WTC11 (cell line): ENCODE results near the gene CEP19.

Experiments used
- ATF6 ChIP-seq: sonication (generic); formaldehyde crosslinking; IDR thresholded peaks from 2 replicates; pipeline ENCODE4 v1.8.1; 2023; ENCODE audit warnings: mild to moderate bottlenecking, missing genetic modification reagents
- FOXJ3 ChIP-seq: sonication (generic); formaldehyde crosslinking; IDR thresholded peaks from 2 replicates; pipeline ENCODE4 v1.9.0; 2021; ENCODE audit warnings: missing genetic modification reagents, mild to moderate bottlenecking, borderline replicate concordance
- TF ChIP-seq, protein P1 (sequence below): sonication (generic); formaldehyde crosslinking; IDR thresholded peaks from 2 replicates; pipeline ENCODE4 v1.8.0; 2022; ENCODE audit warnings: missing genetic modification reagents
- TF ChIP-seq, protein P2 (sequence below): fragments of 200-600 bp; IDR thresholded peaks from 2 replicates; pipeline ENCODE4 v1.8.0; 2022; ENCODE audit warnings: antibody characterized with exemption

GRCh38 chr3:196708467-196708866 lies 3.6 kb downstream of the CEP19 start:
- TF ChIP-seq, protein P1, sequence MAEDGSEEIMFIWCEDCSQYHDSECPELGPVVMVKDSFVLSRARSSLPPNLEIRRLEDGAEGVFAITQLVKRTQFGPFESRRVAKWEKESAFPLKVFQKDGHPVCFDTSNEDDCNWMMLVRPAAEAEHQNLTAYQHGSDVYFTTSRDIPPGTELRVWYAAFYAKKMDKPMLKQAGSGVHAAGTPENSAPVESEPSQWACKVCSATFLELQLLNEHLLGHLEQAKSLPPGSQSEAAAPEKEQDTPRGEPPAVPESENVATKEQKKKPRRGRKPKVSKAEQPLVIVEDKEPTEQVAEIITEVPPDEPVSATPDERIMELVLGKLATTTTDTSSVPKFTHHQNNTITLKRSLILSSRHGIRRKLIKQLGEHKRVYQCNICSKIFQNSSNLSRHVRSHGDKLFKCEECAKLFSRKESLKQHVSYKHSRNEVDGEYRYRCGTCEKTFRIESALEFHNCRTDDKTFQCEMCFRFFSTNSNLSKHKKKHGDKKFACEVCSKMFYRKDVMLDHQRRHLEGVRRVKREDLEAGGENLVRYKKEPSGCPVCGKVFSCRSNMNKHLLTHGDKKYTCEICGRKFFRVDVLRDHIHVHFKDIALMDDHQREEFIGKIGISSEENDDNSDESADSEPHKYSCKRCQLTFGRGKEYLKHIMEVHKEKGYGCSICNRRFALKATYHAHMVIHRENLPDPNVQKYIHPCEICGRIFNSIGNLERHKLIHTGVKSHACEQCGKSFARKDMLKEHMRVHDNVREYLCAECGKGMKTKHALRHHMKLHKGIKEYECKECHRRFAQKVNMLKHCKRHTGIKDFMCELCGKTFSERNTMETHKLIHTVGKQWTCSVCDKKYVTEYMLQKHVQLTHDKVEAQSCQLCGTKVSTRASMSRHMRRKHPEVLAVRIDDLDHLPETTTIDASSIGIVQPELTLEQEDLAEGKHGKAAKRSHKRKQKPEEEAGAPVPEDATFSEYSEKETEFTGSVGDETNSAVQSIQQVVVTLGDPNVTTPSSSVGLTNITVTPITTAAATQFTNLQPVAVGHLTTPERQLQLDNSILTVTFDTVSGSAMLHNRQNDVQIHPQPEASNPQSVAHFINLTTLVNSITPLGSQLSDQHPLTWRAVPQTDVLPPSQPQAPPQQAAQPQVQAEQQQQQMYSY (CRISPR knock-in tag), result no peak
- TF ChIP-seq, protein P2, sequence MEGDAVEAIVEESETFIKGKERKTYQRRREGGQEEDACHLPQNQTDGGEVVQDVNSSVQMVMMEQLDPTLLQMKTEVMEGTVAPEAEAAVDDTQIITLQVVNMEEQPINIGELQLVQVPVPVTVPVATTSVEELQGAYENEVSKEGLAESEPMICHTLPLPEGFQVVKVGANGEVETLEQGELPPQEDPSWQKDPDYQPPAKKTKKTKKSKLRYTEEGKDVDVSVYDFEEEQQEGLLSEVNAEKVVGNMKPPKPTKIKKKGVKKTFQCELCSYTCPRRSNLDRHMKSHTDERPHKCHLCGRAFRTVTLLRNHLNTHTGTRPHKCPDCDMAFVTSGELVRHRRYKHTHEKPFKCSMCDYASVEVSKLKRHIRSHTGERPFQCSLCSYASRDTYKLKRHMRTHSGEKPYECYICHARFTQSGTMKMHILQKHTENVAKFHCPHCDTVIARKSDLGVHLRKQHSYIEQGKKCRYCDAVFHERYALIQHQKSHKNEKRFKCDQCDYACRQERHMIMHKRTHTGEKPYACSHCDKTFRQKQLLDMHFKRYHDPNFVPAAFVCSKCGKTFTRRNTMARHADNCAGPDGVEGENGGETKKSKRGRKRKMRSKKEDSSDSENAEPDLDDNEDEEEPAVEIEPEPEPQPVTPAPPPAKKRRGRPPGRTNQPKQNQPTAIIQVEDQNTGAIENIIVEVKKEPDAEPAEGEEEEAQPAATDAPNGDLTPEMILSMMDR, result no peak
- TF ChIP-seq ATF6 (CRISPR knock-in tag) (no peak), FOXJ3 (no peak)
